HepG2 (cell line): ENCODE results near the gene HHATL.

Experiments
- BHLHE40 ChIP-seq: IDR thresholded peaks from 2 replicates; pipeline ENCODE4 v1.6.1; 2011; ENCODE audit warnings: low read length, improper control_type of control experiment
- CBFB ChIP-seq: sonication (generic); formaldehyde crosslinking; IDR thresholded peaks from 2 replicates; pipeline ENCODE4 v1.4.0; 2020; ENCODE audit warnings: missing genetic modification reagents
- FOXC1 ChIP-seq: sonication (generic); formaldehyde crosslinking; IDR thresholded peaks from 2 replicates; pipeline ENCODE4 v1.8.0; 2022; ENCODE audit warnings: mild to moderate bottlenecking, missing genetic modification reagents, borderline replicate concordance
- GABPA ChIP-seq, 2 experiments: IDR thresholded peaks; 2 replicates each; pipeline ENCODE4 v1.6.1; 2011 to 2016; ENCODE audit warnings: low read depth in 2 of 2, low read length in 1 of 2, missing biosample characterization in 1 of 2, missing genetic modification characterization in 1 of 2
- KLF15 ChIP-seq: sonication (generic); formaldehyde crosslinking; IDR thresholded peaks from 2 replicates; pipeline ENCODE4 v1.8.1; 2023; ENCODE audit warnings: borderline replicate concordance, mild to moderate bottlenecking, inconsistent platforms, missing genetic modification reagents, mixed read lengths
- POLR2A ChIP-seq, 2 experiments: IDR thresholded peaks; 2 replicates each; pipeline ENCODE4 v1.6.1; 2011; ENCODE audit warnings: low read depth in 2 of 2, low read length in 2 of 2, mild to moderate bottlenecking in 1 of 2, moderate library complexity in 1 of 2; ENCODE audit not compliant: insufficient read depth in 1 of 2
- RARG ChIP-seq: sonication (generic); formaldehyde crosslinking; IDR thresholded peaks from 2 replicates; pipeline ENCODE4 v1.4.0; 2020; ENCODE audit warnings: low read depth, mild to moderate bottlenecking, missing genetic modification reagents
- SKI ChIP-seq: fragments of 450-650 bp; IDR thresholded peaks from one replicate; pipeline ENCODE4 v1.6.1; 2018; ENCODE audit warnings: mild to moderate bottlenecking; ENCODE audit not compliant: partially characterized antibody
- TCF12 ChIP-seq, 2 experiments: fragments of 450-650 bp in 1 of 2; sonication (generic) in 1 of 2; formaldehyde crosslinking in 1 of 2; IDR thresholded peaks; 2 replicates each; pipeline versions ENCODE4 v1.6.1 to v1.8.0; 2017 to 2022; ENCODE audit warnings: antibody characterized with exemption in 1 of 2, mild to moderate bottlenecking in 1 of 2, missing genetic modification reagents in 1 of 2, moderate library complexity in 1 of 2
- TCF7L2 ChIP-seq: IDR thresholded peaks from 2 replicates; pipeline ENCODE4 v1.6.1; 2011; ENCODE audit warnings: mild to moderate bottlenecking, low read depth, low read length, moderate library complexity
- TF ChIP-seq, protein P1 (sequence below): sonication (generic); formaldehyde crosslinking; IDR thresholded peaks from 2 replicates; pipeline ENCODE4 v1.5.0; 2020; ENCODE audit warnings: mild to moderate bottlenecking, missing genetic modification reagents, borderline replicate concordance
- TF ChIP-seq, protein P2 (sequence below): sonication (generic); formaldehyde crosslinking; IDR thresholded peaks from one replicate; pipeline ENCODE4 v1.5.1; 2020; ENCODE audit warnings: mild to moderate bottlenecking, missing genetic modification reagents; ENCODE audit errors: not compliant biosample characterization
- TF ChIP-seq, protein P3 (sequence below): sonication (generic); formaldehyde crosslinking; IDR thresholded peaks from 2 replicates; pipeline ENCODE4 v1.5.0; 2020; ENCODE audit warnings: mild to moderate bottlenecking, missing genetic modification reagents, moderate library complexity

DNA sequence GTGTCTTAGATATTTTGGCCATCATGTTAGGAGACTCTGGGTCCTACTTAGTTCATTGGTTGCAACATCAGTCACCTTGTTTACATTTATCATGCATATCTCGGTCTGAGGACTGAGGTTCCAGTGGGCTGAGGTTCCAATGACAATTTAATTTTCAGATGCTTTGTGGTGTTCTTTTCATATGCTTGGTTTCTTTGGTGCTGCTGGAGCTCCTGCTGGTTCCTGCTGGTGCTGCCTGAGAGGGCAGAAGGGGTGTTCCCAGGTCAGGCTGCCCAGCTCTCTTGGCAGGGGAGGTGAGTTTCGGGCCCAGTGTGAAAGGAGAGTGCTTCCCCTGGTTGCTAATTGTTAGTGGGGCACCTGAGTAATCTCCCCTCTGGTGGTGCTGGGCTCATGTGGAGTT is 24.2 kb downstream of the HHATL start:
- no peak for TF ChIP-seq FOXC1 (CRISPR knock-in tag)
- TF ChIP-seq BHLHE40 = no peak
- TF ChIP-seq, protein P1, sequence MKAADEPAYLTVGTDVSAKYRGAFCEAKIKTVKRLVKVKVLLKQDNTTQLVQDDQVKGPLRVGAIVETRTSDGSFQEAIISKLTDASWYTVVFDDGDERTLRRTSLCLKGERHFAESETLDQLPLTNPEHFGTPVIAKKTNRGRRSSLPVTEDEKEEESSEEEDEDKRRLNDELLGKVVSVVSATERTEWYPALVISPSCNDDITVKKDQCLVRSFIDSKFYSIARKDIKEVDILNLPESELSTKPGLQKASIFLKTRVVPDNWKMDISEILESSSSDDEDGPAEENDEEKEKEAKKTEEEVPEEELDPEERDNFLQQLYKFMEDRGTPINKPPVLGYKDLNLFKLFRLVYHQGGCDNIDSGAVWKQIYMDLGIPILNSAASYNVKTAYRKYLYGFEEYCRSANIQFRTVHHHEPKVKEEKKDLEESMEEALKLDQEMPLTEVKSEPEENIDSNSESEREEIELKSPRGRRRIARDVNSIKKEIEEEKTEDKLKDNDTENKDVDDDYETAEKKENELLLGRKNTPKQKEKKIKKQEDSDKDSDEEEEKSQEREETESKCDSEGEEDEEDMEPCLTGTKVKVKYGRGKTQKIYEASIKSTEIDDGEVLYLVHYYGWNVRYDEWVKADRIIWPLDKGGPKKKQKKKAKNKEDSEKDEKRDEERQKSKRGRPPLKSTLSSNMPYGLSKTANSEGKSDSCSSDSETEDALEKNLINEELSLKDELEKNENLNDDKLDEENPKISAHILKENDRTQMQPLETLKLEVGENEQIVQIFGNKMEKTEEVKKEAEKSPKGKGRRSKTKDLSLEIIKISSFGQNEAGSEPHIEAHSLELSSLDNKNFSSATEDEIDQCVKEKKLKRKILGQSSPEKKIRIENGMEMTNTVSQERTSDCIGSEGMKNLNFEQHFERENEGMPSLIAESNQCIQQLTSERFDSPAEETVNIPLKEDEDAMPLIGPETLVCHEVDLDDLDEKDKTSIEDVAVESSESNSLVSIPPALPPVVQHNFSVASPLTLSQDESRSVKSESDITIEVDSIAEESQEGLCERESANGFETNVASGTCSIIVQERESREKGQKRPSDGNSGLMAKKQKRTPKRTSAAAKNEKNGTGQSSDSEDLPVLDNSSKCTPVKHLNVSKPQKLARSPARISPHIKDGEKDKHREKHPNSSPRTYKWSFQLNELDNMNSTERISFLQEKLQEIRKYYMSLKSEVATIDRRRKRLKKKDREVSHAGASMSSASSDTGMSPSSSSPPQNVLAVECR (CRISPR knock-in tag) = no peak
- TF ChIP-seq, protein P2, sequence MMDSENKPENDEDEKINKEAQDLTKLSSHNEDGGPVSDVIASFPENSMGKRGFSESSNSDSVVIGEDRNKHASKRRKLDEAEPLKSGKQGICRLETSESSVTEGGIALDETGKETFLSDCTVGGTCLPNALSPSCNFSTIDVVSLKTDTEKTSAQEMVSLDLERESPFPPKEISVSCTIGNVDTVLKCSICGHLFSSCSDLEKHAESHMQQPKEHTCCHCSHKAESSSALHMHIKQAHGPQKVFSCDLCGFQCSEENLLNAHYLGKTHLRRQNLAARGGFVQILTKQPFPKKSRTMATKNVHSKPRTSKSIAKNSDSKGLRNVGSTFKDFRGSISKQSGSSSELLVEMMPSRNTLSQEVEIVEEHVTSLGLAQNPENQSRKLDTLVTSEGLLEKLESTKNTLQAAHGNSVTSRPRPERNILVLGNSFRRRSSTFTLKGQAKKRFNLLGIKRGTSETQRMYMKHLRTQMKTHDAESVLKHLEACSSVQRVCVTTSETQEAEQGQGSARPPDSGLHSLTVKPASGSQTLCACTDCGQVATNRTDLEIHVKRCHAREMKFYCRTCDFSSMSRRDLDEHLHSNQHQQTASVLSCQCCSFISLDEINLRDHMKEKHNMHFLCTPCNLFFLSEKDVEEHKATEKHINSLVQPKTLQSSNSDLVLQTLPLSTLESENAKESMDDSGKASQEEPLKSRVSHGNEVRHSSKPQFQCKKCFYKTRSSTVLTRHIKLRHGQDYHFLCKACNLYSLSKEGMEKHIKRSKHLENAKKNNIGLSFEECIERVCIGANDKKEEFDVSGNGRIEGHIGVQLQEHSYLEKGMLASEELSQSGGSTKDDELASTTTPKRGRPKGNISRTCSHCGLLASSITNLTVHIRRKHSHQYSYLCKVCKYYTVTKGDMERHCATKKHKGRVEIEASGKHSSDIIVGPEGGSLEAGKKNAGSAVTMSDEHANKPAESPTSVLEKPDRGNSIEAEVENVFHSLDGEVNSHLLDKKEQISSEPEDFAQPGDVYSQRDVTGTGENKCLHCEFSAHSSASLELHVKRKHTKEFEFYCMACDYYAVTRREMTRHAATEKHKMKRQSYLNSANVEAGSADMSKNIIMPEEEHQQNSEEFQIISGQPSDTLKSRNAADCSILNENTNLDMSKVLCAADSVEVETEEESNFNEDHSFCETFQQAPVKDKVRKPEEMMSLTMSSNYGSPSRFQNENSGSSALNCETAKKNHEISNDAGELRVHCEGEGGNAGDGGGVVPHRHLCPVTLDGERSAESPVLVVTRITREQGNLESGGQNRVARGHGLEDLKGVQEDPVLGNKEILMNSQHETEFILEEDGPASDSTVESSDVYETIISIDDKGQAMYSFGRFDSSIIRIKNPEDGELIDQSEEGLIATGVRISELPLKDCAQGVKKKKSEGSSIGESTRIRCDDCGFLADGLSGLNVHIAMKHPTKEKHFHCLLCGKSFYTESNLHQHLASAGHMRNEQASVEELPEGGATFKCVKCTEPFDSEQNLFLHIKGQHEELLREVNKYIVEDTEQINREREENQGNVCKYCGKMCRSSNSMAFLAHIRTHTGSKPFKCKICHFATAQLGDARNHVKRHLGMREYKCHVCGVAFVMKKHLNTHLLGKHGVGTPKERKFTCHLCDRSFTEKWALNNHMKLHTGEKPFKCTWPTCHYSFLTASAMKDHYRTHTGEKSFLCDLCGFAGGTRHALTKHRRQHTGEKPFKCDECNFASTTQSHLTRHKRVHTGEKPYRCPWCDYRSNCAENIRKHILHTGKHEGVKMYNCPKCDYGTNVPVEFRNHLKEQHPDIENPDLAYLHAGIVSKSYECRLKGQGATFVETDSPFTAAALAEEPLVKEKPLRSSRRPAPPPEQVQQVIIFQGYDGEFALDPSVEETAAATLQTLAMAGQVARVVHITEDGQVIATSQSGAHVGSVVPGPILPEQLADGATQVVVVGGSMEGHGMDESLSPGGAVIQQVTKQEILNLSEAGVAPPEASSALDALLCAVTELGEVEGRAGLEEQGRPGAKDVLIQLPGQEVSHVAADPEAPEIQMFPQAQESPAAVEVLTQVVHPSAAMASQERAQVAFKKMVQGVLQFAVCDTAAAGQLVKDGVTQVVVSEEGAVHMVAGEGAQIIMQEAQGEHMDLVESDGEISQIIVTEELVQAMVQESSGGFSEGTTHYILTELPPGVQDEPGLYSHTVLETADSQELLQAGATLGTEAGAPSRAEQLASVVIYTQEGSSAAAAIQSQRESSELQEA (CRISPR knock-in tag) = no peak
- no peak for TF ChIP-seq CBFB (CRISPR knock-in tag)
- TF ChIP-seq SKI = no peak
- TF ChIP-seq TCF12 (IDR thresholded peaks at IDR 0.05) = no peak
- TF ChIP-seq TCF12 (CRISPR knock-in tag; IDR thresholded peaks at IDR 0.05) = no peak
- TF ChIP-seq GABPA (IDR thresholded peaks at IDR 0.05; ENCODE audit: low read depth, low read length) = no peak
- no peak for TF ChIP-seq GABPA (CRISPR knock-in tag; IDR thresholded peaks at IDR 0.05; ENCODE audit: low read depth)
- TF ChIP-seq TCF7L2 = no peak
- TF ChIP-seq RARG (CRISPR knock-in tag) = no peak
- TF ChIP-seq POLR2A (IDR thresholded peaks at IDR 0.05; ENCODE audit: insufficient read depth in 1 of 2, low read depth in 2 of 2, low read length in 2 of 2) = no peak
- TF ChIP-seq, protein P3, sequence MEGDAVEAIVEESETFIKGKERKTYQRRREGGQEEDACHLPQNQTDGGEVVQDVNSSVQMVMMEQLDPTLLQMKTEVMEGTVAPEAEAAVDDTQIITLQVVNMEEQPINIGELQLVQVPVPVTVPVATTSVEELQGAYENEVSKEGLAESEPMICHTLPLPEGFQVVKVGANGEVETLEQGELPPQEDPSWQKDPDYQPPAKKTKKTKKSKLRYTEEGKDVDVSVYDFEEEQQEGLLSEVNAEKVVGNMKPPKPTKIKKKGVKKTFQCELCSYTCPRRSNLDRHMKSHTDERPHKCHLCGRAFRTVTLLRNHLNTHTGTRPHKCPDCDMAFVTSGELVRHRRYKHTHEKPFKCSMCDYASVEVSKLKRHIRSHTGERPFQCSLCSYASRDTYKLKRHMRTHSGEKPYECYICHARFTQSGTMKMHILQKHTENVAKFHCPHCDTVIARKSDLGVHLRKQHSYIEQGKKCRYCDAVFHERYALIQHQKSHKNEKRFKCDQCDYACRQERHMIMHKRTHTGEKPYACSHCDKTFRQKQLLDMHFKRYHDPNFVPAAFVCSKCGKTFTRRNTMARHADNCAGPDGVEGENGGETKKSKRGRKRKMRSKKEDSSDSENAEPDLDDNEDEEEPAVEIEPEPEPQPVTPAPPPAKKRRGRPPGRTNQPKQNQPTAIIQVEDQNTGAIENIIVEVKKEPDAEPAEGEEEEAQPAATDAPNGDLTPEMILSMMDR (CRISPR knock-in tag) = no peak
- TF ChIP-seq KLF15 (CRISPR knock-in tag) = no peak
